Right lobe of liver (tissue), 6 donors: Measurements from ENCODE around the gene FFAR1. TPM values are rescaled to one million over a fixed set of nuclear protein-coding genes. Genes with fewer than 3 reads are reported as not detected.
A peak's percentile ranks its signal among the peaks of the same experiment; 100 is the strongest.
"Not testable (repeated sequence)": the region's sequence is repeated elsewhere in the genome, so short reads cannot be mapped to it uniquely, and the experiment has no call there.

ENCODE experiments used
- ATAC-seq, 4 donors: fragments of 200-7000 bp; cut with Tn5 transposase; one replicate each; pipeline ENCODE4 v1.9.1; 2020; ENCODE audit warnings: mild to moderate bottlenecking in 4 of 4, moderate library complexity in 4 of 4
- DNase-seq, 3 donors: peaks; one replicate each; pipeline ENCODE4 v3.0.0-alpha.2; 2020
- H3K27ac ChIP-seq, 3 donors: fragments of 200-600 bp; one replicate each; pipeline ENCODE4 v1.8.0; 2022
- H3K27me3 ChIP-seq, 2 donors: fragments of 200-600 bp; one replicate each; pipeline ENCODE4 v1.8.0; 2022
- H3K36me3 ChIP-seq, 4 donors: fragments of 200-600 bp; sonication (generic) in 1 of 4; one replicate each; pipeline versions ENCODE4 v1.5.1 to v1.8.0; 2017 to 2022; ENCODE audit warnings: control low read depth in 1 of 4
- H3K4me1 ChIP-seq, 4 donors: fragments of 200-600 bp; sonication (generic) in 1 of 4; one replicate each; pipeline versions ENCODE4 v1.5.1 to v1.8.0; 2017 to 2022; ENCODE audit warnings: control low read depth in 1 of 4
- H3K4me3 ChIP-seq, 3 donors: fragments of 200-600 bp; one replicate each; pipeline ENCODE4 v1.8.0; 2022
- H3K9me3 ChIP-seq, 4 donors: fragments of 200-600 bp; sonication (generic) in 1 of 4; one replicate each; pipeline versions ENCODE4 v1.5.1 to v1.8.0; 2017 to 2022; ENCODE audit warnings: control low read depth in 1 of 4
- POLR2A ChIP-seq: fragments of 450-650 bp; IDR thresholded peaks from one replicate; pipeline ENCODE4 v1.6.1; 2017; ENCODE audit warnings: antibody characterized with exemption, mild to moderate bottlenecking
- WGBS: methylation state at CpG from one replicate; pipeline ENCODE4 v1.1.6; 2018; ENCODE audit warnings: low coverage, low lambda C conversion rate; ENCODE audit not compliant: insufficient coverage; ENCODE audit errors: missing lambda C conversion rate; 5-methylcytosine and 5-hydroxymethylcytosine counted together
- intact Hi-C, 2 donors: fragments of 100-400 bp; cut with DNase I; formaldehyde crosslinking; loops; one replicate each; pipeline versions ENCODE4 v1.11.2 to v1.14.1; 2022
- total RNA-seq, 6 experiments: library from RNA; depleted of rRNA in 2 of 6; stranded (reverse); fragments of >200 nt in 2 of 6; fragmentation: NEBNext Ultra II Directional in 3 of 6; extraction: Animal tissue kit (Norgen Biotek cat#: 25700) in 3 of 6; gene quantifications; one replicate each; pipeline versions ENCODE4 v1.1.0 to v1.2.4, GENCODE V29; 2016 to 2023
- TF ChIP-seq, protein P1 (sequence below), 4 donors: fragments of 200-600 bp in 3 of 4; fragments of 450-650 bp in 1 of 4; IDR thresholded peaks; one replicate each; pipeline versions ENCODE4 v1.5.1 to v1.8.0; 2016 to 2022; ENCODE audit warnings: antibody characterized with exemption in 4 of 4, mild to moderate bottlenecking in 2 of 4
- donor health status: DM: no; HTN: yes; CAD: no.
- donor health status: DM: no; HTN: no; CAD: no.
- donor health status: DM: no; HTN: no; CAD: no.
- donor health status: DM: no; HTN: yes; CAD: no.
- donor health status: DM: no; HTN: yes; CAD: no.

FFAR1 gene
- total RNA-seq, 6 experiments from 2014 or later: not detected

DNA sequence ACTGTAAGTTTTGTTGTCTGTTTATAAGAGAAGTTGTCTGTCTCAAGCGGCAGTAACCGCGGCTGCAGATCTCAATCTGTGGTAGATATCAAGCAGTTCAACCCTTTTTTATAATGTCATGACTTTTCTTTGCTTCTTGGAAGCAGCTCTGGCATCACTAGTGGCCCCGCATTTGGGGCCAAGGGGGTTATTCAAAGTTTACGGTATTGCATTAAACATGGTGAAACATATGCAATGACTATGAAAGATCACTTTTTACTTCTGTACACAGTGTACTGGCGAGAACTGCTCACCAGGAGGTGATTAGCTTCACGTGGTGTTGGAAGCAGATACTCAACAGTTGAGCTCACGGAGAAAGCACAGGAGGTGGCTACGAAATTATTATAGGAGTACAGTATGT lies 5.9 kb downstream of the FFAR1 start:
- DNase-seq (peak in 2 of 3 donors; percentile 6 to 19), ATAC-seq (no peak)
- Histone ChIP-seq H3K36me3 (no peaks in the 10 kb centered on the region), H3K9me3 (no peaks in the 10 kb centered on the region), H3K4me3 (no peak overlapping the region), H3K27me3 (no peaks in the 10 kb centered on the region), H3K27ac (no peak overlapping the region), H3K4me1 (no peaks in the 10 kb centered on the region)
- intact Hi-C loops: loop anchor here (2.0 to 10.0 kb wide), 2 partner anchors 115 to 141 kb away; partner anchors contain the start of gene KRTDAP (in 1 of the 2)
- 68% methylated on average over 9 of the region's 9 CpGs for WGBS
- TF ChIP-seq, protein P1, sequence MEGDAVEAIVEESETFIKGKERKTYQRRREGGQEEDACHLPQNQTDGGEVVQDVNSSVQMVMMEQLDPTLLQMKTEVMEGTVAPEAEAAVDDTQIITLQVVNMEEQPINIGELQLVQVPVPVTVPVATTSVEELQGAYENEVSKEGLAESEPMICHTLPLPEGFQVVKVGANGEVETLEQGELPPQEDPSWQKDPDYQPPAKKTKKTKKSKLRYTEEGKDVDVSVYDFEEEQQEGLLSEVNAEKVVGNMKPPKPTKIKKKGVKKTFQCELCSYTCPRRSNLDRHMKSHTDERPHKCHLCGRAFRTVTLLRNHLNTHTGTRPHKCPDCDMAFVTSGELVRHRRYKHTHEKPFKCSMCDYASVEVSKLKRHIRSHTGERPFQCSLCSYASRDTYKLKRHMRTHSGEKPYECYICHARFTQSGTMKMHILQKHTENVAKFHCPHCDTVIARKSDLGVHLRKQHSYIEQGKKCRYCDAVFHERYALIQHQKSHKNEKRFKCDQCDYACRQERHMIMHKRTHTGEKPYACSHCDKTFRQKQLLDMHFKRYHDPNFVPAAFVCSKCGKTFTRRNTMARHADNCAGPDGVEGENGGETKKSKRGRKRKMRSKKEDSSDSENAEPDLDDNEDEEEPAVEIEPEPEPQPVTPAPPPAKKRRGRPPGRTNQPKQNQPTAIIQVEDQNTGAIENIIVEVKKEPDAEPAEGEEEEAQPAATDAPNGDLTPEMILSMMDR (IDR thresholded peaks at IDR 0.05): no peak

DNA sequence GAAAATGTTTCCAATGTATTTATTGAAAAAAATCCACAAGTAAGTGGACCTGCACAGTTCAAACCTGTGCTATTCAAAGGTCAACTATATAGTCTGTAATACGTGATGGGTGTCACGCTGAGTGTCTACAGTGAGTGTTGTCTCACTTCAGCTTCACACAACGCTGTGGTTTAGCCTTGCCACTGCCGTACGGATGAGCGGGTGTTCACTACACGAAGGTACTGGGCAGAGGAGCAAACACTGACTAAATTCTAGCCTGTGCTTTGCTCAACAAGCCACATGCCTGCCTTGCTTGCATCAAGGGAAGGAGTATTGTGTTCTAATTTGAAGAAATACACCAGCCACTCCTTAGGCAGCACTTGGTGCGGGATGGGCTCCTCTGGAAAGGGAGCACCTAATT lies 7.2 kb downstream of the FFAR1 start:
- Histone ChIP-seq H3K4me1 (no peaks in the 10 kb centered on the region), H3K9me3 (no peaks in the 10 kb centered on the region), H3K36me3 (no peaks in the 10 kb centered on the region), H3K27ac (no peak overlapping the region), H3K27me3 (no peaks in the 10 kb centered on the region), H3K4me3 (no peak overlapping the region)
- 61% methylated on average over 7 of the region's 8 CpGs for WGBS
- DNase-seq (no peak), ATAC-seq (no peak)
- no peak for TF ChIP-seq POLR2A
- TF ChIP-seq, protein P1 (IDR thresholded peaks at IDR 0.05): no peak
- intact Hi-C loops: loop anchor here in 1 of 2 donors (10.0 kb wide), 1 partner anchor 140 kb away; the partner anchor contains the start of gene KRTDAP

DNA sequence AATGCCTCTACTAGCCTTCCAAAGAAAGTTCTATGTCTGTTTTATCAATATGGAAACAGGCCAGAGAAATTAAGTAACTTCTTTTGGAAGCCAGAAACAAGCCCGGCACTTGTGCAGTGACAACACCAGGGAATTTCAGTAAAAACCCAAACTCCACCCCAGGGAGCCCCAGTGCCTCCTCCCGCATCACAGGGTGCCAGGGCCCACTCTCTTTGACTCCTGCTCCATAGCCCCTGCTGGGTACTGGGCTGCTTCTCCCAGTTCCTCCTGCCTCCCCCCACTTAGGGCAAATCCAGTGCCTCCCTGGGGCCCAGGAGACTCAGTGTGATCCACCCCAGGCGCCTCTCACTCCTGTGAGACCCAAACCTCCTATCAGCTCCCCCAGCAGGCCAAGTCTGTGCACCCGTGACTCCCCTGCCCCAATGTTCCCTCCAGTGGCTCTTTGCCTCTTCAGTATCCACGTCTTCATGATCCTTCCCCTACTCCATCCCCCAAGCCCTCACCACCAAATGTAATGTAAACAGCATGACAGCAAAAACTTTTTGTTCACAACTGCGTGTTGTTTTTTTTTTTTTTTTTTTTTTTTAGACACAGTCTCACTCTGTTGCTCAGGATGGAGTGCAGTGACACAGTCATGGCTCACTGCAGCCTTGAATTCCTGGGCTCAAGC lies 8.2 kb downstream of the FFAR1 start:
- 29% methylated on average over 5 of the region's 6 CpGs for WGBS

GRCh38 chr19:35357867-35358573 lies 10.3 kb downstream of the FFAR1 start, which contains the start of gene FFAR3:
FFAR3 (plus strand) TSS chr19:35358460; CDS start chr19:35358891, 431 bp downstream.
- DNase-seq: peak in 2 of 3 donors; percentile 43 to 49
- 43% methylated on average over 17 of the region's 18 CpGs for WGBS

More for the DNA sequence above, 8.2 kb downstream of the FFAR1 start:
- DNase-seq (peak in 1 of 3 donors; percentile 45), ATAC-seq (peak in 1 of 4 donors; percentile 13)
- Histone ChIP-seq H3K27me3 (no peaks in the 10 kb centered on the region), H3K4me3 (no peak overlapping the region), H3K36me3 (no peaks in the 10 kb centered on the region), H3K9me3 (no peaks in the 10 kb centered on the region), H3K4me1 (no peaks in the 10 kb centered on the region), H3K27ac (no peak overlapping the region)
- TF ChIP-seq, protein P1 (IDR thresholded peaks at IDR 0.05): no peak
- no peak for TF ChIP-seq POLR2A
- intact Hi-C loops: loop anchor here in 1 of 2 donors (10.0 kb wide), 1 partner anchor 139 kb away; the partner anchor contains the start of gene KRTDAP

GRCh38 chr19:35358834-35359233 lies 11.1 kb downstream of the FFAR1 start:
- not testable (repeated sequence) for H3K36me3 ChIP-seq, ATAC-seq, H3K27me3 ChIP-seq, H3K4me3 ChIP-seq, H3K27ac ChIP-seq, H3K4me1 ChIP-seq, H3K9me3 ChIP-seq
- intact Hi-C loops: loop anchor here in 1 of 2 donors (10.0 kb wide), 1 partner anchor 136 kb away; the partner anchor contains the start of gene KRTDAP
- peak in 1 of 3 donors; percentile 29 for DNase-seq
- WGBS: 72% methylated on average over 8 of the region's 16 CpGs

More at GRCh38 chr19:35357867-35358573, 10.3 kb downstream of the FFAR1 start, which contains the start of gene FFAR3:
- Histone ChIP-seq H3K36me3 (no peaks in the 10 kb centered on the region), H3K27ac (no peak within 1 kb of the TSS), H3K4me3 (no peak within 1 kb of the TSS), H3K27me3 (no peaks in the 10 kb centered on the region), H3K9me3 (no peaks in the 10 kb centered on the region), H3K4me1 (no peaks in the 10 kb centered on the region)
- TF ChIP-seq POLR2A: no peak
- TF ChIP-seq, protein P1 (IDR thresholded peaks at IDR 0.05): no peak
- intact Hi-C loops: loop anchor here in 1 of 2 donors (10.0 kb wide), 1 partner anchor 137 kb away; the partner anchor contains the start of gene KRTDAP
- ATAC-seq: peak; percentile 55 to 71 (median 60)

DNA sequence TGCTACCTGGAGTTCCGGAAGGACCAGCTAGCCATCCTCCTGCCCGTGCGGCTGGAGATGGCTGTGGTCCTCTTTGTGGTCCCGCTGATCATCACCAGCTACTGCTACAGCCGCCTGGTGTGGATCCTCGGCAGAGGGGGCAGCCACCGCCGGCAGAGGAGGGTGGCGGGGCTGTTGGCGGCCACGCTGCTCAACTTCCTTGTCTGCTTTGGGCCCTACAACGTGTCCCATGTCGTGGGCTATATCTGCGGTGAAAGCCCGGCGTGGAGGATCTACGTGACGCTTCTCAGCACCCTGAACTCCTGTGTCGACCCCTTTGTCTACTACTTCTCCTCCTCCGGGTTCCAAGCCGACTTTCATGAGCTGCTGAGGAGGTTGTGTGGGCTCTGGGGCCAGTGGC lies 11.7 kb downstream of the FFAR1 start:
- H3K36me3 ChIP-seq, H3K4me1 ChIP-seq, ATAC-seq, H3K27ac ChIP-seq, H3K4me3 ChIP-seq, H3K27me3 ChIP-seq, H3K9me3 ChIP-seq: not testable (repeated sequence)
- DNase-seq: peak in 1 of 3 donors; percentile 23
- 20% methylated on average over 1 of the region's 21 CpGs for WGBS
- intact Hi-C loops: loop anchor here in 1 of 2 donors (10.0 kb wide), 1 partner anchor 135 kb away; the partner anchor contains the start of gene KRTDAP

DNA sequence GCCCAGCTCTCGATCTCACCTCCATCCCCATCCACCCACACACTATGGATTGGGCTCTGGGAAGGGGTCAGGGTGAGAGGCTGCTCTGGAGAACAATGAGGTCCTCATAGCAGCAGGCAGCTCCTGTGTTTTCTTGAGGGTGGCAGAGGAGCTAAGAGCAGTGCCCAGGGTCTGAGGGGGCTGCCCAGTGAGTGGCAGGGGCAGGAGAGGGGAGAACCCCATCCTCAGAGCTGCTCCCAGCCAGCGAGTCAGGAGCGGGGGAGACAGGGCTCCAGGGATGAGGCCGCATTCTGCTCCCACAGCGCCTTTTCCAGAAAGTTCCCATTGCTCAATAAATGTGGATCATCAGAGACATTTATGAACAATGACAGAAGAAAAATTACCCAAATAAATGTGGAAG lies 12.4 kb downstream of the FFAR1 start:
- not testable (repeated sequence) for H3K4me3 ChIP-seq
- WGBS: 83% methylated on average over 1 of the region's 5 CpGs

More for the DNA sequence above, 12.4 kb downstream of the FFAR1 start:
- DNase-seq, H3K27me3 ChIP-seq, ATAC-seq, H3K27ac ChIP-seq, H3K4me1 ChIP-seq, intact Hi-C loops, H3K9me3 ChIP-seq, H3K36me3 ChIP-seq: not testable (repeated sequence)
